ENCODE results near the gene SH3RF2.
"Not testable (repeated sequence)": the region's sequence is repeated elsewhere in the genome, so short reads cannot be mapped to it uniquely, and the experiment has no call there.

Gene SH3RF2

DNA sequence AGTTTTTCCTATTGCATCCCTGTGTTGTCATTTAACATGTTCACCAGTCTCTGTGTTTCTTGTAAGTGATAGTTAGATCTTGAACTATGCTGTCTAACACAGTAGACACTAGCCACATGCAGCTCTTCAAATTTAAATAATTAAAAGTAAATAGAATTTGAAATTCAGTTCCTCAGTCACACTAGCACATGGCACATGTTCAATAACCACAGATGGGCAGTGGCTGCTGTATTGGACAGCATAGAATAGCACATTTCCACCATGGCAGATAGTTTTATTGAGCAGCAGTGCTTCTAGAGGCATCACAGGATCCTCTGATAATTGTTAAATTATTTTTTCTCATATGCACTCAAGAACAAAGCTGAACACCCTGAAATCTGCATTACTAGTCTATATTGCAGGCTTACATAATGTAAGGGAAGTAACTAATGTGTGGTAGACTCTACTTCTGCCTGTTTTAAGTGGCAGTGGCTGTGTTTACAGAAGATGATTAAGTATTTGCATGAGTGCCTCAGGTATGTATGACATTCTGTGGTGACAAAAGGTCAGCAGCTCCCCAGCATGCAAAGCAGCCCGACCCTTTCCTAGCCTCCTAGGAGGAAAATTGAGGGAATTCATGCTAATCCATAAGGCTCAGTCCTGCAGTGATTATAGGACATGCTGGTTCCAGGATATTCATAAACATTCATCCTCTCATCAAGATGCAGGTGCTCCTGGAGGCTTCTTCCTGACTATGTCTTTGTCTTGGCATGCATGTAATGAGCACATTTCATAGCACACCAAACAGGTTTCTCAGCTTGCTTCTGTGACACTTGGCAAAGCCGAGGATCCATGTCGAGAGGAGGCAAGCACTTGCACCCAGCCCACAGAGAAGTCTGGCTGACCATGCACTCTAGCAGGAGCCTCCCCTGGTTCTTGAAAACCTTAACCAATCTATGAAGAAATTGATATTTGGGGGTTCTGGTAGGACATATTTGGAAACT, 45.5 kb downstream of the SH3RF2 start:
- peak; percentile 30 for DNase-seq

DNA sequence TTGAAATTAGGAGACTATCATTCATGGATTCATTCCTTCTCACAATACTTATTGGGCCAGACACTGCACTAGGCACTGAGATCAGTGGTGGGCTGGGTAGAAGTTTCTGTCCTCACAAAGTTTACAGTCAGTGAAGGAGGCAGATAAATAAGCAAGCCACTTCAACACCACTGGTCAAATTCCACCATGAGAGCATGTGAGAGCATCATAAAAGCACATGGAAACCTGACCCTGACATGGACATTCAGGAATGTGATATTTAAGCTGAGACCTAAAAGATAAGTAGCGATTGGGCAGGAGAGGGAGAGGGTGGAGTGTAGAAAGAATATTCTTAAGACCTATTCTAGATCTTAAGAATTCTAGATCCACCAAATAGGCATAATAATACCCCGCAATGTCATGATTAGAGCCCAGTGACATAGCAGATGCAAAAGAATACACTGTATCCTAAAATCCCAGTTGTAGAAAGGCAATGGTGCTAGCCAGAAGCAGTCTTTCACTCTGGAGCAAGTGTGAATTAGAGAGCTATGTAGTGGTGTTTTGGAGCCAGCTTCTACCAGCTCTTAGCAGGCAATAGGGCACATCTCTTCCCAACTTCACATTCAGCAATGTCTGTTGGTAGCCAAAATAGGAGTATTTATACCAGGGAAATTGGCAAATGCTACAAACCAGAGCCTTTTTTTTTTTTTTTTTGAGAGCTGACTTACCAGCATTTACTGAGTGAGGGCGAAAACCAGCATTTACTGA, 46.4 kb downstream of the SH3RF2 start:
- no peak for DNase-seq

DNA sequence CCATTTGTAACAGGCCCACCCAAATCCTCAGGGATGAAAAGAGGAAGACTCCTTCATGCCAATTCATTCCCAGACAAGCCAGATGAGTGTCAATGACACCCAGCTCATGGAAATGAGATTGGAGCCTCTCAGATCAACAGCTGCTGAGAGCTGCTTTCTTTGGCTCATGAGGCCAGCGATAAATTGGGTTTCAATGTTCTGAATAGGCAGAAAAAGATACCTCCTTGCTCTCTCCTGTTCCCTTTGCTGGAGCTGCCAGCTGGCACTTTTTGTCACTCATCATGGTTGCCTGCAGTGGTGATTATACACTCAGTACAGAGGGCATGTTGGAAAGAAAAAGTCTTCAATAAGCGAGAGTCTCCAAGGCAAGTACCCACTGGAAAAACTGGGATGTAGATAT, 47.1 kb downstream of the SH3RF2 start:
- no peak for DNase-seq

DNA sequence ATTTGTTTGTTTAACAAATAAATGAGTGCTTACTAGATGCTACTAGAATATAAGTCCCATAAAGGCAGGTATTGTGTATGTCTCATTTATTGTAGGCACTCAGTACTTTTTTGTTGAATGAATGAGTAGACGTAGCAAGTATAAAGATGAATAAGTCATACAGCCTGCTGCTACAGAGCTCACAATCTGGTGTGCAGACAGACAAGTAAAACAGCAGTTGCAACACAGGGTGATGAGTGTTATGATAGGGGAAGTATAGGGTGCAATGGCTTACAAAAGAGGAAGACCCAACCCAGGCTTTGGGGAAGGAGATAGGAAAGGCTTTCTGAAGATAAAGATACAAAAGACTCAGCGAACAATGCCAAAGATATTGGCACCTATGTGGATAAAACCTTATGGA, 47.7 kb downstream of the SH3RF2 start:
- no peak for DNase-seq

DNA sequence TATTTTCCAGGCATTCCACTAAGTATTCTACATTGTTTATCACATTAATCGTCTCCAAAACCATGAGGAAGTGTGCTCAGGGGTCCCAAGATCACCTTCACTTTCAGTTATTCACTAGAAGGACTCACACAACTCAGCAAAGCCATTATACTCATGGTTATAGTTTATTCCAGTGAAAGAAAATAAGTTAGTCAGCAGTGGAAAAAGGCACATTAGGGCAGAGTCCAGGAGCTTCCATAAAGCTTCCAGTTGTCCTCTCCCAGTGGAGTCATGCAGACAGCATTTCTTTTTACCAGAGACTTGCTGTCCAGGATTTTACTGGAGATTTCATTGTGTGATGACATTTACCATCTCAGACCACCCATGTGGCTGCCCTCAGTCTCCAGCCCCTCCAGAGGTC, 51.5 kb downstream of the SH3RF2 start:
- no peak for DNase-seq

DNA sequence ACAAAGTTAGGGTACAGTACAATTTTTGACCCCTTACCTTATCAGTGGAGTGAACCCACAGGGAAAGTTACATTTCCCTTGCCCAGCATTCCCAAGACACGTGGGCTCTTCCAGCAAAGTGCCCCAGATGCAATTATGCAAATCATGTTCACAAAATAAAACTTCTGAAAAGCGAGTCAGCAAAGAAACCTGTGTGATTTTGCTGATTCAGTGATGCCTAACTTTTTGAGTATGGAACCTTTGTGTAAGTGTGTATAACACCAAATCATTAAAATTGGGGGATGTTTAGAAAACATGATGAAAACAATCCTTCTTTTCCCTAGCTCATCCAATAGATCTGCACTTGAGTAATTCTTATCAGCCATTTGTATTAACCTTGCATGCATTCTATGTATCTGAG, 52.6 kb downstream of the SH3RF2 start:
- DNase-seq: no peak

DNA sequence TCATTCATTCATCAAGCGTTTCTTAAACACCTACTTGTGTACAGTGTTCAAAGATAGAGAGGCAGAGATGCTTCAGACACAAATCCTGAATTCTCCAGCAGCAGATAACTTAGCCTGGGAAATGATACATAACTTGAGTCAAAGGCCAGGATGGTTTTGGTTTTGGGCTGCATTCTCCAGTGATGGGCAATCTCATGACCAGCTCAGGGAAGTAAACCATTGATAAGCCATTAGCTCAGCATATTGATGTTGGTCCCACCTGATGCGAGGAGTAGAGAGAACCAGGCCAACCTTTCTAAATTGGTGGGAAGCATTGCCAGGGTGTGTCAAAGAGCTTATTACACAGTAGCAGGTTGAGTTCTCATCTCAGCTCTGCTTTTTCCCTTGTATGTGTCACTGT, 53.0 kb downstream of the SH3RF2 start:
- DNase-seq: no peak

DNA sequence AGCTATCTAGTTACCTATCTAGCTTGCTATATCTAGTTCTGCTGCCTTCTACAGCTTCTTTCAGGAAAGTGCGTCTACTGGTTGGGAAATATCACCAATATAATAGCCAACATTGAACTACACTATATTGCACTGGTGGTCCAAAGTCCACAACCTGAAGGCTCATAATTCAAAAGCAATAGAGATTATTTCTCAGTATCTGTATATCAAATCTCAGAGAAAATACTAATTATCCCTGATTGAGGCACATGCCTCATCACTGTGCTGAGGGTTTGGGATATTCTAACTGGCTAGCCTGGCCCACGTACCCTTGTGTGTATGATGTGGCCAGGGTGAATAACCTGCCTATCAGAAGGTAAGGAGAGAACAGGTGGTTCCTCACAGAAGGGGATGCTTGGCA, 53.8 kb downstream of the SH3RF2 start:
- no peak for DNase-seq

DNA sequence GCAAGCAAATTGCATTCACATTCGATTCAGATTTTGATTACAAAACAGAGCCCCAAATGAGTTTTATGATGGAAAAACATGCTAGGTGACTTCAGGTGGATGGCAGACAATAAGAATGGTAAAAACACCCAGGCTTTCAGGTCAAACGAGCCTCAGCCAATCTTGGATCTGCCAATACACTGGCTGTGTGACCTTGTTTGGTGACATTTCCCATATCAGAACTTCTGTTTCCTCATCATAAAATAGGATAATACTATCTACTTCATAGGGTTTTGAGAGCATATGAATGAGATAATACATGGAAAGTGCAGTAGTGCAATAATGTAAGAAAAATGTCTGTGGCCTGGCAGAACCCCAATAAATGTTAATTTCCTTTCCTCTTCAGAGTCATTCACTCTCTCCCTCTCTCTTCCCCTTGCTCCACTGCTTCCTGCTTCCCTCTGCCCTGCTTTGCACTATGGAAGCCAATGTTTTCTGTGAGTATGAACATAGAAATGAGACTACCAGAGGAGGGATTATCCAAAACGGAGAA, 54.7 kb downstream of the SH3RF2 start:
- DNase-seq: no peak

DNA sequence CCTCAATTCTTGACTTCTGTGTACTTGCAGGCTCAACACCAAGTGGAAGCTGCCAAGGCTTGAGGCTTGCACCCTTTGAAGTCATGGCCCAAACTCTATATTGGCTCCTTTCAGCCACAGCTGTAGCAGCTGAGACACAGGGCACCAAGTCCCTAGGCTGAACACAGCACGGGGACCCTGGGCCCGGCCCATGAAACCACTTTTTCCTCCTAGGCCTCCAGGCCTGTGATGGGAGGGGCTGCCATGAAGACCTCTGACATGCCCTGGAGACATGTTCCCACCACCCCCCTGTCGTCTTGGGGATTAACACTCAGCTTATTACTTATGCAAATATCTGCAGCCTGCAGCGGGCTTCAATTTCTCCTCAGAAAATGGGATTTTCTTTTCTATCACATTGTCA, 57.2 kb downstream of the SH3RF2 start:
- DNase-seq: not testable (repeated sequence)

DNA sequence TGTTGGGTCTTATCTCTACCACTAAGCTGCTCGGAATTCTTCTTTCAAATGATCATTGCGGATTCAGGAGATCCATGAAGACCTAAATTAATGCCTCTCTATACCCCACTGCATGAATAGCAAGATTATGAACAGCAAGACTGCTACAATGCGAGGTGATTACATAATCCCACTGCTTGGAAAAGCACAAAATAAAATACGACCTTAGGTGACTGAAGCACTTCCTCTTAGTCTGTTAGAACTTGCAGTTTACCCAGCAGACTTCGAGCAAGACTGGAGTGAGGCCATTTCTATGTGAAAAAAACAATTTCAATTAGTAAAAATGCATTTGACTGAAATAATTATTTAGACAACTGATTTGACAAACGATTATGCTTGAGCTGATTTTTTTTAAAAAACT, 59.8 kb downstream of the SH3RF2 start:
- DNase-seq: no peak

DNA sequence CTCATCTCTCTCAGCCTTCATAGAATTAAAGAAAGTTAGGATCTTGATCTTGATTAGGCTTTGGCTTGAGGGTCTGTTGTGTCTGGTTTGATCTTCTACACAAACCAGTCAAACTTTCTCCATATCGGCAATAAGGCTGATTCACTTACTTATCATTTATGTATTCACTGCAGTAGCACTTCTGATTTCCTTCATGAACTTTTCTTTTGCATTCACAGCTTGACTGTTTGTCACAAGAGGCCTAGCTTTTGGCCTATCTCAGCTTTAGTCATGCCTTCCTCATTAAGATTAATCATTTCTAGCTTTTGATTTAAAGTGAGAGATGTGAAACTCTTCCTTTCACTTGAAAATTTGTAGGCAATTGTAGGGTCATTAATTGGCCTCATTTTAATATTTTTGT, 62.8 kb downstream of the SH3RF2 start:
- DNase-seq: no peak

DNA sequence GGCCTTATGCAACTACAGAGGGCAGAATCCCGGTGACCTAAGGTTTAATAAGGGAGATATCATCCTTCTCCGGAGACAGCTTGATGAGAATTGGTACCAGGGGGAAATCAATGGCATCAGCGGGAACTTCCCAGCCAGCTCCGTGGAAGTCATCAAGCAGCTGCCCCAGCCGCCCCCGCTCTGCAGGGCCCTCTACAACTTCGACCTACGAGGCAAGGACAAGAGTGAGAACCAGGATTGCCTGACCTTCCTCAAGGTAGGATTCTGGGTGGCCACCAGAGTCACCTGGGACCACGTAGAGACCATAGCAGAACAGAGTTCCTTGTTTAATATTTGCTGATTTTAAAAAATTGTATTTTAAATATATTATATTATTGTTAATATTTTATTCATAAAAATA, 63.7 kb downstream of the SH3RF2 start:
- no peak for DNase-seq

DNA sequence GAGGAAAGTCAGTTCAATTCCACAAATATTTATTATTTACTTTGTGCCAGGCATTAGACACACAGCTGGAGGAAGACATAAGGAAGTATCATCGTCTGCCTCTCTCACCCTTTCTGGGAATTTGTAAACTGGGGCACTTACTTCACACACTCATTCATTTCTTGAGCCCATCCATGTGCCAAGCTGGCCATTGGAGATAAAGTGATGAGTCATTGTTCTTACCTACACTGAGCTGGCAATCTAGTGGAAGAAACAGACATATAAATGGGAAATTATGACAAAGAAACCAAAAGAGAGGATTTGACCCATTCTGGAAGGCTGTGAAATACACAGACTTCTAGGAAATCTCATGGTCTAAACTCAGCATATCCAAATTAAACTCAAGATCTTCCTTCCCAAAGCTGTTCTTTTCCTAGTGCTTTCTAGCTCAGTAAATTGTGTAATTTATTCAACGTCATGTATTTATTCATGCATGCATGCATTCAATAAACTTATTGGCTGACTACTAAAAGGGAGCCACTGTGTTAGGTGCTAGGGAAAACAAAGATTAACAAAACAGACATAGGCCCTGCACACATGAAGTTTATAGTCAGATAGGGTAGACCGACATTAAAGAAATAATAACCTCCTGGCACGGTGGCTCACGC, 65.3 kb downstream of the SH3RF2 start:
- DNase-seq: no peak

DNA sequence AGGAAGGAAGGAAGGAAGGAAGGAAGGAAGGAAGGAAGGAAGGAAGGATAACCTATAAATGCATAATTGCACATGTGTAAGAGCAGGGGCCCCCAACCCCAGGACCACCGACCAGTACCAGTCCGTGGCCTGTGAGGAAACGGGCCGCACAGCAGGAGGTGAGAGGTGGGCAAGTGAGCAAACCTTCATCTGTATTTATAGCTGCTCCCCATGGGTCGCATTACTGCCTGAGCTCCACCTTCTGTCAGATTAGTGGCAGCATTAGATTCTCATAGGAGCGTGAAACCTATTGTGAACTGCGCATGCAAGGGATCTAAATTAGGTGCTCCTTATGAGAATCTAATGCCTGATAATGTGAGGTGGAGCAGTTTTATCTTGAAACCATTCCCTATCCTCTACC, 66.1 kb downstream of the SH3RF2 start:
- no peak for DNase-seq

DNA sequence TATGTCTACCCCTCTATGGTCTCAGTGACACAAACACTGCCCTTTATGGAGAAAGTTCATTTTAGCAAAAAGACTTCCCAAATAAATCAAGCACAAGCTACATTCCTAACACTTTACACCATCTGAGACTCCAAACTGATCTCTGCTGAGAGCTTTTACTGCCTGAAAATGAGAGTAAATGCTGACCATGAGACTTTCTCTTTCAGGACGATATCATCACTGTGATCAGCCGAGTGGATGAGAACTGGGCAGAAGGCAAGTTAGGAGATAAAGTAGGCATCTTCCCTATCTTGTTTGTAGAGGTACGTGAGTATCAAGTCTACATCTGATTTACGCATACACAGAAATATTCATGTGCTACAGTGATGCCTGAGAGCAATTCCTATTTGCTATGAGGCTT, 67.5 kb downstream of the SH3RF2 start:
- DNase-seq: no peak

DNA sequence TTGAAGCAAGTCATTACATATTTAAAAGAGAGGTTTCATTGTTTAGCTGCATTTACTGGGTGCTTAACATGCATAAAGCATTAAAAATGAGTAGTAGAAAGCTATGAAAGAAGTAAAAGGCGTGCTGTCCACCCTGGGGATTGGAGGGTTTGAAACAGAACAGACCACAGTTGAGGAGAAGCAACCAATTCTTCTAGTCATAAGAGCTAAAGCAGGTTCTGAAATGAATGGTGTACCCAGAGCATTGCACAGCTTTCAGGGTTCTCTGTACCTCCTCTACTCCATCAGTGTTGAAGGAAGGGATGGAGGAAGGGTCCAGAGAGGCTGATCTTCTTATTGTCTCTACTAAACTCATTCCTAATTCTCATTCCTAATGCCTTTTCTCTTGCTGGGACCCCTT, 68.9 kb downstream of the SH3RF2 start:
- no peak for DNase-seq

DNA sequence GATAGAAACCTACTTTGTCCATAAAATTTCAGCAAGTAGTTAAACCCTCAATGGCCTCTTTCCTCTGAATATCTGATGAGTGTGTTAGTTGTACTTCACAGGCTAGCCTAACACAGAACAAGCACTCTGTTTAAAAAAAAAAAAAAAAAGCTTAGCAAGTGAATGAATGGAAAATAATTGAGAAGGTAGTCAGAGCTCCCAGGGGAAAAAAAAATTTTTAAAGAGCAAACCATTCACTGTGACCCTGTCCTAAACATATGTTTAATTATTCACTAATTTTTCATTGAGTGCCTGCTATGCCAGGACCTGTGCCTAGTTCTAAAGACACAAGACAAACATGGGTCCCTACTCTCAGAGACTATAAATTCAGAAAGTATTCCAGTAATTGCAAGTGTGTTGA, 69.3 kb downstream of the SH3RF2 start:
- DNase-seq: no peak

DNA sequence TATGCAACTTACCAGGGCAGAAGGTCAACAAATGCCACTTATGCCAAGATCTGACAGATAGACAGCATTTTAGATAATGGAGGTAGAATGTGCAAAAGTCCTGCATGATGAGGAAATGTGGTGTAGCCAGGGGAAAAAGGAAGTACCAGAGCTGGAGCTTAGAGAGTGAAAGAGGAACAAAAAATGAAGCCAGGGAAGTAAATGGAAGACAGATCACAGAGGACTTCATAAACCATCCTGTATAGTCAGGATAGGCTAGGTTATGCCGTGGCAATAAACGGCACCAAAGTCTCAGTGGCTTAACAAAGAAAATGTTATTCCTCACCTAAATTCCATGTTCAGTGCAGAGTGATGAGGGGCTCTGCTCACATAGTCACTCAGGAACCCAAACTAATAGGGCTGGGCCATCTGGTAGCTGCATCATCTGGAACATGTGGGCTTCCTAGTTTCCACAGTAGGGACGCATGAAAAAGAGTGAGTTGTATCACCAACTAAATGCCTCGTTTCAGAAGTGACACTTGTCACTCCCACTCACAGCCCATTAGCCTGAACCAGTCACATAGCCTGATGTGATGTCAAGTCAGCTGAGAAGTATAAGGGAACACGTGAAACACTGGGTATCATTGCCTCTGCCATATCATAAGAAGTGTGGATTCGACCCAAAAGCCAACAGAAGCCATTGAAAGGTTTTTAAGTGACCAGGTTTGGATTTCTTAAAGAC, 70.3 kb downstream of the SH3RF2 start:
- no peak for DNase-seq

DNA sequence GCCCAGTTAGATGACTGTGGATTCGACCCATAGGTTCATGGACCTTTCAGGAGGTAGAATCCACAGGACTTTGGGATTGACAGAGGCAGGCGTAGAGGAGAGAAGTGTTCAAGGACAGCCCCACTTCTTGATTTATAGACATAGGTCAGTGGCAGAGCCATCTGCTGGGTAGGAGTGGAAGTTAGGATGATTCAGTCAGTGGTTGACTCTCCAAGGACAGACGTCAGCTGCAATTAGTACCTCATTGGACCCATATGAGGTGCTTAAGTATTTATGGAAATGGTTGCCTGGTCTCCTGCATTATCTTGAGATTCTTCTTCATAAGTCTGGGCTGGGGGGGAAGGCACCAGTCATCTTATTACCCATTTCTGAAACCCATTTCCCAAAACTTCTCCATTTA, 70.9 kb downstream of the SH3RF2 start:
- no peak for DNase-seq

DNA sequence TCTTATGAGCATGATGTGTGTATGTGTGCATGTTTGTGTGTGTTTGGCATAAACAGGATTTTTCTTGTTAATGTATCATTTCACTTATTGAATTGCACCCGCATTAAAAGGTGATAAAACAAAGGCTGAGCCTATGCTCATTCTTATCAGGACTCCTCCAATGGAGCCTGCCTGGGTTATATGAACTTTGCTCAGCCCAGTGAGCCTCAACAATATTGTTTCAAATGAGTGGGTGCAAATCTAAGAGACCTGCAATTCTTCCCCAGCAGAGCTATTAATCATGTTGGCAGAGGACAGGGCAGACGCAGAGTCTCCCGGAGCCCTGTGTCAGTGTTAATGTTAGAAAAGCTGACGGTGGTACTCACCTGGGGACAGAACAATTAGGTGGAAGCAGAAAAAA, 71.6 kb downstream of the SH3RF2 start:
- no peak for DNase-seq

DNA sequence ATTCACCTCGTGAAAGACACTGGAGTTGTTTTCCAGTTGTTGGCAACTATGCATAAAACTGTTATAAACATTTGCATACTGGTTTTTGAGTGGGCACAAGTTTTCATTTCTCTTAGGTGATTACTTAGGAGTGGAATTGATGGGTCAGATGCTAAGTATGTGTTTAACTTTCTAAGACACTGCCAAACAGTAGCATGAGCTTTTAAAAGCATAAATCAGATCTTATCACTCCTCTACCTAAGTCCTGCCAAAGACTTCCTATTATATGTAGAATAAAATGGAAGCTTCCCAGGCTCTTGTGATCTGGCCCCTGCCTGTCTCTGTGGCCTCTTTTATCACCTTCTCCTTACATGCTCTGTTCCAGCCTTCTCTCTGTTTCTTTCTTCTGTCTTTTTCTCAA, 72.6 kb downstream of the SH3RF2 start:
- DNase-seq: no peak

DNA sequence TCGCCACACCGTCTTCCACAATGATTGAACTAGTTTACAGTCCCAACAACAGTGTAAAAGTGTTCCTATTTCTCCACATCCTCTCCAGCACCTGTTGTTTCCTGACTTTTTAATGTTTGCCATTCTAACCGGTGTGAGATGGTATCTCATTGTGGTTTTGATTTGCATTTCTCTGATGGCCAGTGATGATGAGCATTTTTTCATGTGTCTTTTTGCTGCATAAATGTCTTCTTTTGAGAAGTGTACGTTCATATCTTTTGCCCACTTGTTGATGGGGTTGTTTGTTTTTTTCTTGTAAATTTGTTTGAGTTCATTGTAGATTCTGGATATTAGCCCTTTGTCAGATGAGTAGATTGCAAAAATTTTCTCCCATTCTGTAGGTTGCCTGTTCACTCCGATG, 74.1 kb downstream of the SH3RF2 start:
- DNase-seq: not testable (repeated sequence)

All from NCI-H510A treated with DMSO at 0.1 percent for 48 hours (cell line).